SH-SY5Y (cell line): Measurements from ENCODE around the gene NCKAP5.

Experiments
- GATA2 ChIP-seq: IDR thresholded peaks from 2 replicates; pipeline ENCODE4 v1.6.1; 2011; ENCODE audit warnings: mild to moderate bottlenecking, low read depth, low read length
- GATA3 ChIP-seq: IDR thresholded peaks from 2 replicates; pipeline ENCODE4 v1.6.1; 2011; ENCODE audit warnings: low read depth, mild to moderate bottlenecking, low read length, moderate library complexity

GRCh38 chr2:133480707-133481429 is 87.4 kb downstream of the NCKAP5 start:
- TF ChIP-seq GATA2 (no peak), GATA3 (no peak)
